ENCODE results near the gene EIF3D. TPM values are rescaled to one million over a fixed set of nuclear protein-coding genes. Genes with fewer than 3 reads are reported as not detected.
A peak's percentile ranks its signal among the peaks of the same experiment; 100 is the strongest.

EIF3D gene, protein sequence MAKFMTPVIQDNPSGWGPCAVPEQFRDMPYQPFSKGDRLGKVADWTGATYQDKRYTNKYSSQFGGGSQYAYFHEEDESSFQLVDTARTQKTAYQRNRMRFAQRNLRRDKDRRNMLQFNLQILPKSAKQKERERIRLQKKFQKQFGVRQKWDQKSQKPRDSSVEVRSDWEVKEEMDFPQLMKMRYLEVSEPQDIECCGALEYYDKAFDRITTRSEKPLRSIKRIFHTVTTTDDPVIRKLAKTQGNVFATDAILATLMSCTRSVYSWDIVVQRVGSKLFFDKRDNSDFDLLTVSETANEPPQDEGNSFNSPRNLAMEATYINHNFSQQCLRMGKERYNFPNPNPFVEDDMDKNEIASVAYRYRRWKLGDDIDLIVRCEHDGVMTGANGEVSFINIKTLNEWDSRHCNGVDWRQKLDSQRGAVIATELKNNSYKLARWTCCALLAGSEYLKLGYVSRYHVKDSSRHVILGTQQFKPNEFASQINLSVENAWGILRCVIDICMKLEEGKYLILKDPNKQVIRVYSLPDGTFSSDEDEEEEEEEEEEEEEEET
- total RNA-seq (100 to 1,000 TPM; 220 to 257 (median 232) TPM), polyA plus RNA-seq (100 to 1,000 TPM; 163 to 191 TPM), total RNA-seq (294 reads per million, percentile 96 among the genes with 10 or more reads in this experiment)

DNA sequence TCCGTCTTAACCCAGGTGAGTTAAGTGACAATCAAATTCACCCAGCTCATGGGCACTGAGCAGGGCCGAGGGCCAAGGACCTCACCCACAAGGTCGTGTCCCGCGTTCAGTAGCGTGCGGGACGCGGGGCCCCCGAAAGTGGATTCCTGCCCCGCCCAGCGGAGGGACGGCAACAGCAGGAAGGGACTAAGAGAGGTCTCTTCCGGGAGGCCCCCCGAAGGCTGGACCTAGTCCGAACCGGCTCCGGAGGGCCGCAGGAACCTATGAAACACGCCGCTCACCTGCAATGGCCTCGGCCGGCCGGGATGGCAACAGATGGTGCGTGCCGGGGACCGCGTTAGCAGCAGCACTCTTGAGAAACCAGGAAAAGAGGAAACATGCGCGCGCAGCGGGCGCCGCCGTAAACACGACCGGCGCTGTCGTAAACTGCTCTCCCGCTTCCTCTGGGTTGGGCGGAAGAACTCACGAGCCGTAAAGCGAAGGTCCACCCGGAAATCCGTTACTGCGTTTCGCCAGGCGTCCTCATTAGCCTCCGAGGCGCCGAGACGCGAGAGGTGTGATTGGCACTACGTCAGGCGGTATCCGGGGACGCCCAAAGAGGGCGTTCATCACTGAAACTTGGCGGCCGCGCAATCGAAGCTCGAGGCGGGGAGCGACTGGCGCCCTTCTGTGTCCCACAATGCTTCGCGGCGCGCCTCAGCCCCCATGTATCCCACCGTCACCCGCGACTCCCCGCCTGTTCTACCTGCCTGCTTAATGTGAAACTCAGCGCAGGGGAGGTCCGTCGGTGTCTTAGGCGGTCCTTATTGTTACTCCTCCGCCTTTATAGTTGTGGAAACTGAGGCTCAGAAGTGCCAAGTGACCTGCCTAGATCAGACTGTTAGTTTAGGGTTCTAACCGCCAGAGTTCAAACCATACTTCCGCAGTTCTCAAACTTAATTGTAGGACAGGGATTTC lies at the start of gene EIF3D:
TSS of gene EIF3D (minus strand) at position 372 of the 957 bp plus-strand sequence. CDS start 3,045 bp downstream, outside the sequence.
- peaks cover 9 to 29% (median 14%) of the 10 kb centered on the region in 3 experiments for H3K36me3 ChIP-seq (ENCODE audit: control insufficient read depth in 2 of 3, insufficient read depth in 3 of 3, low read length in 3 of 3)
- intact Hi-C loops (cut with micrococcal nuclease), result loop anchor here (1.0 to 10.0 kb wide), 15 partner anchors 18 to 1228 kb away; partner anchors contain the start of genes FOXRED2 (in 2 of the 2), IFT27 (in 2 of the 2), KCTD17 (in 2 of the 2) and TXN2 (in 2 of the 2)
- Mint-ChIP-seq H3K27me3 (peaks cover 0 to 4% (median 0%) of the 10 kb centered on the region in 5 donors), H3K4me3 (peak within 1 kb of the TSS; percentile 78 to 98 (median 96)), H3K9me3 (peaks cover 0 to 4% (median 0%) of the 10 kb centered on the region in 11 donors), H3K36me3 (peaks cover 10 to 20% (median 18%) of the 10 kb centered on the region in 5 donors), H3K27ac (peak within 1 kb of the TSS; percentile 94 to 99 (median 98)), H3K4me1 (peaks cover 11 to 23% (median 21%) of the 10 kb centered on the region in 7 donors)
- ChIA-PET POLR2A (interaction anchor here (0.7 to 3.3 kb wide), 12 partner anchors 13 to 1219 kb away, joined by 3 to 22 read pairs (median 4); partner anchors contain the start of genes FOXRED2, IFT27 and TXN2), CTCF (interaction anchor here (0.7 kb wide), 1 partner anchor 249 kb away, joined by 9 read pairs; no protein-coding TSS in a partner anchor)
- H3K27me3 ChIP-seq (ENCODE audit: control insufficient read depth in 2 of 2, insufficient read depth in 2 of 2, low read length in 2 of 2), result no peaks in the 10 kb centered on the region
- ATAC-seq (peak; percentile 94), DNase-seq (peak; percentile 93 to 100 (median 99))
- peaks cover 4 to 12% of the 10 kb centered on the region in 2 donors for H3K4me1 ChIP-seq (ENCODE audit: control insufficient read depth in 2 of 2, insufficient read depth in 2 of 2, low read length in 2 of 2)
- peak within 1 kb of the TSS; percentile 92 for H3K27ac ChIP-seq (ENCODE audit: low read depth, low read length)
- H3K9me3 ChIP-seq (ENCODE audit: control insufficient read depth in 2 of 3, low read length in 3 of 3), result no peaks in the 10 kb centered on the region
- H3K4me3 ChIP-seq (ENCODE audit: low read length), result peak within 1 kb of the TSS; percentile 84

DNA sequence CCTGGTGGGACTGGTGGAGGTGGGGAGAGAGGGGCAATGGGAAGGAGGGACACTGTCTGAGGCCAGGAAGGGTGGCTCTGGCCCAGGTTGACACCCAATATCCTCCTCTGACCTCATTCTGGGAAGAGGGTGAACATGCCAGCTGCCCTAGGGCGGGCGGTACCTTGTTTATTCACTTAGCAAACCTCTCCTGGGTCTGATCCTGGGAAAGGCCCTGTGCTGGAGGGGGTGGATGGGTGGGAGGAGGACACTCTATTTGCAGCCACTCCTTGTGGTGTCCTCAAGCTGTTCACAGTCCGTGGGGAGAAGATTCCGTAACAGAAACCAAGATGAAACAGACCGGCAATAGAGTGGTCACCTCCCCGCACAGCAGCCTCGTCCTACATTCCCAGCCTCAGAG lies 49.7 kb upstream of the EIF3D start:
- Mint-ChIP-seq H3K9me3 (peaks cover 0 to 6% (median 0%) of the 10 kb centered on the region in 11 donors), H3K36me3 (peaks cover 0 to under 1% (median 0%) of the 10 kb centered on the region in 5 donors), H3K4me3 (no peak overlapping the region), H3K4me1 (peaks cover 0 to 3% (median 0%) of the 10 kb centered on the region in 7 donors), H3K27me3 (peaks cover 6 to 23% (median 12%) of the 10 kb centered on the region in 5 donors), H3K27ac (no peak overlapping the region)
- ChIA-PET POLR2A (no interaction called here), CTCF (no interaction called here)
- Histone ChIP-seq H3K4me3 (ENCODE audit: low read length) (no peak overlapping the region), H3K27me3 (ENCODE audit: control insufficient read depth in 2 of 2, insufficient read depth in 2 of 2, low read length in 2 of 2) (no peaks in the 10 kb centered on the region), H3K36me3 (ENCODE audit: control insufficient read depth in 2 of 3, insufficient read depth in 3 of 3, low read length in 3 of 3) (no peaks in the 10 kb centered on the region), H3K27ac (ENCODE audit: low read depth, low read length) (no peak overlapping the region), H3K4me1 (ENCODE audit: control insufficient read depth in 2 of 2, insufficient read depth in 2 of 2, low read length in 2 of 2) (no peaks in the 10 kb centered on the region), H3K9me3 (ENCODE audit: control insufficient read depth in 2 of 3, low read length in 3 of 3) (no peaks in the 10 kb centered on the region)
- no peak for DNase-seq
- intact Hi-C loops (cut with micrococcal nuclease), result no loop called here
- no peak for ATAC-seq

DNA sequence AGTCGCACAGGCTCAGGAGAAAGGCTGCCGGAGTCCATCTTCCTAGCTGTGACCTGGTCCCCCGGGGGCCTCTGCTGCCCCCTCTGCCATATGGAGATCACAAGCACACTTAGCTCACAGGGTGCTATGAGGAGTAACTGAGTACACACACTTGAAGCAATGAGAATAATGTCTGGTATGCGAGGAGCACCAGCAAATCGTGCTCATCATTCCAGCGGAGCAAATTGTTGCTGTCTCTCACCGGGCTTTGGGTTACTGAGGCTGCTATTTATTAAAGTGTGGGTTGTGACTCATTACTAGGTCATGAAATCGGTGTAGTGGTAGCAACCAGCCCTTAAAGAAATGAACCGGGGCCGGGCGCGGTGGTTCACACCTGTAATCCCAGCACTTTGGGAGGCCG lies 48.1 kb upstream of the EIF3D start:
- DNase-seq, result no peak
- no peaks in the 10 kb centered on the region for H3K4me1 ChIP-seq (ENCODE audit: control insufficient read depth in 2 of 2, insufficient read depth in 2 of 2, low read length in 2 of 2)
- Mint-ChIP-seq H3K36me3 (no peaks in the 10 kb centered on the region), H3K27ac (no peak overlapping the region), H3K9me3 (peaks cover 0 to 2% (median 0%) of the 10 kb centered on the region in 11 donors), H3K4me3 (no peak overlapping the region), H3K4me1 (peaks cover 0 to 2% (median 0%) of the 10 kb centered on the region in 7 donors), H3K27me3 (peaks cover 2 to 13% (median 7%) of the 10 kb centered on the region in 5 donors)
- CTCF ChIA-PET, result no interaction called here
- intact Hi-C loops (cut with micrococcal nuclease), result no loop called here
- ATAC-seq, result no peak
- H3K36me3 ChIP-seq (ENCODE audit: control insufficient read depth in 2 of 3, insufficient read depth in 3 of 3, low read length in 3 of 3), result no peaks in the 10 kb centered on the region
- POLR2A ChIA-PET, result no interaction called here
- no peaks in the 10 kb centered on the region for H3K27me3 ChIP-seq (ENCODE audit: control insufficient read depth in 2 of 2, insufficient read depth in 2 of 2, low read length in 2 of 2)
- H3K4me3 ChIP-seq (ENCODE audit: low read length), result no peak overlapping the region
- H3K27ac ChIP-seq (ENCODE audit: low read depth, low read length), result no peak overlapping the region
- no peaks in the 10 kb centered on the region for H3K9me3 ChIP-seq (ENCODE audit: control insufficient read depth in 2 of 3, low read length in 3 of 3)

DNA sequence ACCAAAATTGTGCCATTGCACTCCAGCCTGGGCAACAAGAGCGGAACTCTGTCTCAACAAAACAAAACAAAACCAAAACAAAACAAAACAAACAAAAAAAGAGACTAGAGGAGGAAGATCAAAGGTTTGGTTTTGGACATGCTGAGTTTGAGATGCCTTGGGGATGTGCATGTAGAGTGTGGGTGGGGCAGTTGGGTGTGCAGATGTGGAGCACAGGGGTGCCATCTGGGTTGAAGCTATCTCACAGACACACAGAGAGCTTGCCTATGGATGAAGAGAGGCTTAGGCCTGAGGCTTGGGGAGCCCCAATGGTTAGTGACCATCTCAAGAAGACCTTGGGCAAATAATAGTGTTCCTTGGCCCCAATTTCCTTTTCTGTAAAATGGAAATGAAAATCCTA lies 45.8 kb upstream of the EIF3D start:
- Mint-ChIP-seq H3K9me3 (peaks cover 0 to 1% (median 0%) of the 10 kb centered on the region in 11 donors), H3K36me3 (no peaks in the 10 kb centered on the region), H3K27me3 (peaks cover 0 to 9% (median 0%) of the 10 kb centered on the region in 5 donors), H3K4me1 (peaks cover 0 to 2% (median 0%) of the 10 kb centered on the region in 7 donors), H3K27ac (no peak overlapping the region), H3K4me3 (no peak overlapping the region)
- H3K4me3 ChIP-seq (ENCODE audit: low read length), result no peak overlapping the region
- POLR2A ChIA-PET, result no interaction called here
- CTCF ChIA-PET, result no interaction called here
- intact Hi-C loops (cut with micrococcal nuclease), result no loop called here
- H3K4me1 ChIP-seq (ENCODE audit: control insufficient read depth in 2 of 2, insufficient read depth in 2 of 2, low read length in 2 of 2), result no peaks in the 10 kb centered on the region
- DNase-seq (no peak), ATAC-seq (no peak)
- H3K9me3 ChIP-seq (ENCODE audit: control insufficient read depth in 2 of 3, low read length in 3 of 3), result no peaks in the 10 kb centered on the region
- no peaks in the 10 kb centered on the region for H3K27me3 ChIP-seq (ENCODE audit: control insufficient read depth in 2 of 2, insufficient read depth in 2 of 2, low read length in 2 of 2)
- no peak overlapping the region for H3K27ac ChIP-seq (ENCODE audit: low read depth, low read length)
- no peaks in the 10 kb centered on the region for H3K36me3 ChIP-seq (ENCODE audit: control insufficient read depth in 2 of 3, insufficient read depth in 3 of 3, low read length in 3 of 3)

DNA sequence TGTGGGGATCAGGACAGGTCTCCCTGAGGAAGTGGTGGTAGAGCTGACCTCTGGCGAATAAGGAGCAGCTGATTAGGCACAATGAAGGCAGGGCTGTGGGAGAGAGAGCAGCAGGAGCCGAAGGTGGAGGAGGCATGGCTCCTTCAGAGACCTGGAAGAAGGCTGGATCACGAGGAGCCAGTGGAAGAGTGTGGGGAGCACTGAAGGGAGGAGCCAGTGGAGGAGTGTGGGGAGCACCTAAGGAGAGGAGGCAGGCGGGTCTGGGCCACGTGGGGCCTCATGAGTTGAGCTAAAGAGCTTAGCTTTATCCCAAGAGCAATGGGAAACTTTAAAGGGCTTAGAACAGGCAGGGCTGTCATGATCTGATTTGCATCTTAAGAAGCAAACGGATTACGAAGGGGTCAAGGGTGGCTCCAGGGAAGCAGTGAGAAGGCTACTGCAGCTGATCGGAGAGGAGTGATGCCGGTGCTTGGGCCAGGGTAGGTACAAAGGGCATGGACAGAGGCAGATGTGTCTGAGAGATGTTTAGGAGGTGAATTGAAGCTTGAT lies 44.9 kb upstream of the EIF3D start:
- ATAC-seq, result no peak
- H3K27ac Mint-ChIP-seq, result peak overlapping the region in 1 of 9 donors; percentile 8
- Histone ChIP-seq H3K27me3 (ENCODE audit: control insufficient read depth in 2 of 2, insufficient read depth in 2 of 2, low read length in 2 of 2) (no peaks in the 10 kb centered on the region), H3K4me1 (ENCODE audit: control insufficient read depth in 2 of 2, insufficient read depth in 2 of 2, low read length in 2 of 2) (no peaks in the 10 kb centered on the region), H3K36me3 (ENCODE audit: control insufficient read depth in 2 of 3, insufficient read depth in 3 of 3, low read length in 3 of 3) (no peaks in the 10 kb centered on the region), H3K9me3 (ENCODE audit: control insufficient read depth in 2 of 3, low read length in 3 of 3) (no peaks in the 10 kb centered on the region), H3K4me3 (ENCODE audit: low read length) (no peak overlapping the region), H3K27ac (ENCODE audit: low read depth, low read length) (no peak overlapping the region)
- DNase-seq, result no peak
- CTCF ChIA-PET, result no interaction called here
- intact Hi-C loops (cut with micrococcal nuclease), result no loop called here
- peaks cover 0 to 1% (median 0%) of the 10 kb centered on the region in 11 donors for H3K9me3 Mint-ChIP-seq
- no peak overlapping the region for H3K4me3 Mint-ChIP-seq
- peaks cover 0 to 8% (median 0%) of the 10 kb centered on the region in 5 donors for H3K27me3 Mint-ChIP-seq
- H3K36me3 Mint-ChIP-seq, result no peaks in the 10 kb centered on the region
- peaks cover 0 to 2% (median 0%) of the 10 kb centered on the region in 7 donors for H3K4me1 Mint-ChIP-seq
- POLR2A ChIA-PET, result no interaction called here

DNA sequence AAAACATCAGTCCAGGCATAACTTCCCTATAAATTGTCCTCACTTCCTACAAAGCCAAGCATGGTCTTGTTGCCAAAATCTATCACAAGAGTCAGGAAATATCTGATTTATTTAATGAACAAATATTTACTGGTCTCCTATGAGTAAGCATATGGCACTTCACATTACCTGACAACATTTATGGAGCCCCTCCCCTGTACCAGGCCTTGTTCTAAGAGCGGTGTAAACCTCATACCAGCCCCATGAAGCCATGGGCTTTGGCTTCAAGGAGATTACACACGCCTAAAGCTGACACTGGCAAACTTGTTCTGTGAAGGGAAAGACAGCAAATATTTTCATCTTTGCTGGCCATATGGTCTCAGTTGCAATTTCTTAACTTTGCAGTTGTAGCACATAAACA lies 43.0 kb upstream of the EIF3D start:
- ChIA-PET CTCF (no interaction called here), POLR2A (no interaction called here)
- H3K36me3 Mint-ChIP-seq, result no peaks in the 10 kb centered on the region
- intact Hi-C loops (cut with micrococcal nuclease), result no loop called here
- no peak for DNase-seq
- Histone ChIP-seq H3K36me3 (ENCODE audit: control insufficient read depth in 2 of 3, insufficient read depth in 3 of 3, low read length in 3 of 3) (no peaks in the 10 kb centered on the region), H3K4me1 (ENCODE audit: control insufficient read depth in 2 of 2, insufficient read depth in 2 of 2, low read length in 2 of 2) (no peaks in the 10 kb centered on the region), H3K27ac (ENCODE audit: low read depth, low read length) (no peak overlapping the region), H3K9me3 (ENCODE audit: control insufficient read depth in 2 of 3, low read length in 3 of 3) (no peaks in the 10 kb centered on the region), H3K27me3 (ENCODE audit: control insufficient read depth in 2 of 2, insufficient read depth in 2 of 2, low read length in 2 of 2) (no peaks in the 10 kb centered on the region), H3K4me3 (ENCODE audit: low read length) (no peak overlapping the region)
- H3K4me3 Mint-ChIP-seq, result no peak overlapping the region
- no peak overlapping the region for H3K27ac Mint-ChIP-seq
- H3K4me1 Mint-ChIP-seq, result peaks cover 0 to 2% (median 0%) of the 10 kb centered on the region in 7 donors
- peaks cover 0 to 17% (median 4%) of the 10 kb centered on the region in 5 donors for H3K27me3 Mint-ChIP-seq
- ATAC-seq, result no peak
- peaks cover 0 to 1% (median 0%) of the 10 kb centered on the region in 11 donors for H3K9me3 Mint-ChIP-seq

All from naive thymus-derived CD4-positive, alpha-beta T cell (primary cell).